ENCODE data around the gene UCN2. TPM values are rescaled to one million over a fixed set of nuclear protein-coding genes. Genes with fewer than 3 reads are reported as not detected.

Gene UCN2
- under 1 TPM in 5 of 9 donors, not detected in 4; 0.23 to 0.35 (median 0.25) TPM for total RNA-seq
- under 1 TPM; 0.11 to 0.15 TPM for polyA plus RNA-seq
- long read RNA-seq, donor 1 = 0 reads
- long read RNA-seq, donor 2 = 0 reads
- long read RNA-seq, donor 3 = 0 reads

- H3K4me1 ChIP-seq = peaks cover 3 to 56% (median 14%) of the 10 kb centered on the region in 12 donors
- no peaks in the 10 kb centered on the region for H3K9me3 ChIP-seq
- intact Hi-C loops (cut with DNase I) = loop anchor here in 5 of 10 donors (5.0 kb wide), 3 partner anchors 34 to 44 kb away; partner anchors contain the start of genes COL7A1 (in 2 of the 5) and UQCRC1 (in 1 of the 5)
- no peak for ATAC-seq
- H3K27me3 ChIP-seq = no peaks in the 10 kb centered on the region
- no peak within 1 kb of the TSS for H3K4me3 ChIP-seq
- H3K27ac ChIP-seq = no peak within 1 kb of the TSS
- no peaks in the 10 kb centered on the region for H3K36me3 ChIP-seq
- WGBS, 4 donors = 69 to 77% (median 73%) methylated on average over 6 of the region's 6 CpGs
- no peak for DNase-seq
- TF ChIP-seq POLR2A (IDR thresholded peaks at IDR 0.05) (no peak), CTCF (IDR thresholded peaks at IDR 0.05) (no peak)
These were observed at the start of gene UCN2 for GRCh38 chr3:48563382-48563918. UCN2 (minus strand) TSS chr3:48563781; CDS start chr3:48563124, 657 bp downstream.

- H3K9me3 ChIP-seq = peaks cover 0 to 7% (median 5%) of the 10 kb centered on the region in 12 donors
- H3K27me3 ChIP-seq = no peaks in the 10 kb centered on the region
- intact Hi-C loops (cut with DNase I) = no loop called here
- H3K4me3 ChIP-seq = no peak overlapping the region
- DNase-seq = no peak
- TF ChIP-seq CTCF (IDR thresholded peaks at IDR 0.05) = no peak
- TF ChIP-seq POLR2A (IDR thresholded peaks at IDR 0.05) = no peak
- no peak for ATAC-seq
- no peak overlapping the region for H3K27ac ChIP-seq
- 68 to 79% (median 73%) methylated on average over 1 of the region's 1 CpG for WGBS, 4 donors
- H3K36me3 ChIP-seq = peaks cover 0 to 10% (median 5%) of the 10 kb centered on the region in 9 donors
- H3K4me1 ChIP-seq = peaks cover 0 to 23% (median 15%) of the 10 kb centered on the region in 12 donors
These were observed 48.7 kb upstream of the UCN2 start for GRCh38 chr3:48612309-48612708.

GRCh38 chr3:48609088-48610005 is 45.8 kb upstream of the UCN2 start, which contains the start of gene UQCRC1:
UQCRC1 (minus strand) TSS chr3:48609646; CDS start chr3:48609620, 26 bp downstream.
- Histone ChIP-seq H3K36me3 (peaks cover 0 to 39% (median 32%) of the 10 kb centered on the region in 9 donors), H3K27me3 (no peaks in the 10 kb centered on the region), H3K27ac (peak within 1 kb of the TSS; percentile 83 to 98 (median 94)), H3K4me3 (peak within 1 kb of the TSS; percentile 65 to 98 (median 84)), H3K4me1 (peaks cover 0 to 51% (median 19%) of the 10 kb centered on the region in 12 donors), H3K9me3 (no peaks in the 10 kb centered on the region)
- DNase-seq (peak; percentile 92 to 97 (median 94)), ATAC-seq (peak; percentile 99)
- WGBS, 4 donors = 2 to 5% (median 2%) methylated on average over 31 to 86 of the region's 86 CpGs
- intact Hi-C loops (cut with DNase I) = loop anchor here in 6 of 10 donors (1.0 to 5.0 kb wide), 5 partner anchors 25 to 52 kb away; partner anchors contain the start of genes PFKFB4 (in 2 of the 6), SLC26A6 (in 2 of the 6) and UCN2 (in 1 of the 6)
- peak; percentile 85 to 89 for TF ChIP-seq POLR2A (IDR thresholded peaks at IDR 0.05)
- TF ChIP-seq CTCF (IDR thresholded peaks at IDR 0.05) = peak; percentile 58 to 91 (median 79)
